UCSD-AML1 (cell line): ENCODE results near the gene TRDN.

Experiments used
- DNase-seq: peaks from one replicate; lab custom pipeline; 2025; ENCODE audit not compliant: unreplicated experiment; lab: John Stamatoyannopoulos, UW

TRDN gene

DNA sequence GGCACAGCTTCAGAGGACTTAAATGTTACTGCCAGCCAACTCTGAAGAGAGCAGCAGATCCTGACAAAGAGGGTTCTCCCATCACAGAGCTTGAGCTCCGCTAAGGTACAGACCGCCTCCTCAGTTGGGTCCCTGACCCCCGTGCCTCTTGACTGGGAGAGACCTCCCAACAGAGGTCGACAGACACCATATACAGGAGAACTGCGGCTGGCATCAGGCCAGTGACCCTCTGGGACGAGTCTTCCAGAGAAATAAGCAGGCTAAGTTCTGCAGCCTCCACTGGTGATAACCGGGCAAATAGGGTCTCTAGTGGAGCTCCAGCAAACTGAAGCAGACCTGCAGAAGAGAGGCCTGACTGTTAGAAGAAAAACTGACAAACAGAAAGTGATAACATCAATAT is 453.8 kb downstream of the TRDN start:
- DNase-seq: no peak

DNA sequence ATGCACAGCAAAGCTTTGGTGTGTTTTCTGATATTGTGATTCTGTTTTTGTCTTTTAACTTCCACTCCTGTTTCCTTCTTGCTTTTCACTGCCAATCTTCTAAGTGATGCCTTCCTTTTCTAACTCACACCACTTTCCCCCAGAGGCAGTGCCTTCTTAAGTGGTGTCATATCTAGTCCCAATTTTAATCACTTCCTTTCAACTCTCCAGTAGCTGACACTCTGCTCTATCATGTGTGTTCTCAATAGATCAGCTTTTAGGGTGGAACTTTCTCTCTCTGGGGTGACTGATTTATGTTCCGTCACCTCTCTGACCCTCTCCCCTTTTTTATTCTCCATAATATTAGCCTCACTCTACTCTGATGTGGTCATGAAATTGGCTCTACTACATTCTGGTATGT is 460.0 kb downstream of the TRDN start:
- no peak for DNase-seq

DNA sequence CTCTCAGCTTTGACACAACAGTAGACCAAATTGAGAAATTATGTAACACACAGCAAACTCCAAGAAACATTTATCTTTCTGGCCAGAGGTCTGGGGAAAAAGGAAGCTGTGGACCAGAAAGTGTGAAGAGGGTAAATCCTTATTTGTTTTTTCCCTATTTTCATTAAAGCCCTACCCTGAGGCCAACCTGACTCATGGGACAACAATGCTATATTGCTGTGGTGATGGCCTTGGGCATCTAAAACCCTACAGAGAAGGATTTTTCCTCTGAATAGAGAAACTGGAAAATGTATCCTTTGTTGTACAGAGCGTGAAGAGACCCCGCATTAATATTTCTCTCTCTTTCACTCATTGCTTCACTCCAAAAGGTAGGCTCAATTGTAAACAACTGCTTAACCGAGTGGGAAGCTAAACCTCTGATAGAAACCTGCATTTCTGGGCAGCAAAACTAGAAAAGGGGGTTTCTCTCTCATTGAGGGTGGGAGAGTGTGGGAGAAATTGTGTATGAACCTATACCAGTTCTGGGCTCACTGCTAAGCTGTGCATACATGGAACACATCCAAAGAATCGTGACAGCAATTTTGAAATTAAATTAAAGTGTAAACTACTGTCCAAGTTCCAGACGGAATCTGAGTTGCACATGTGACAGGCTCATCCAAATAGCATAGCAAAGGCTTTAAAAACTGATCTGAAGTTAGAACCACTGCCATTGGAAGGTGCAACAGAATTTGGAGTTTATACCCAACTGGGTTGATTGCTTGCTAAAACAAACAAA is 465.2 kb downstream of the TRDN start:
- no peak for DNase-seq

DNA sequence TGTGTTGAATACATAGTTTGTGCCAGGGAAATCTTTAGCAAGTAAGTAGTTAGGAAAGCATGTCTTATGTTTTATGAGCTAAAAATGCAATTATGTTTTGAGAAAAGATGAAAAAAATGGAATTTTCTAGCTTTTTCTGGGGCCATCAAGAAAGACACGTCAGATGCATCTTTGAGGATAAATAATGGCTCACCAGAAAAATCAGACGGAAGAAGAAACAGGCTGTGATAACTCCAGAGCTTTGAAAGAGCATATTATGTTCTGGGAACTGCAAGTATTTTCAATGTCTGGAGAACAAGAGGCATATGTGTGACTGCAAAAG is 467.0 kb downstream of the TRDN start:
- DNase-seq: no peak

DNA sequence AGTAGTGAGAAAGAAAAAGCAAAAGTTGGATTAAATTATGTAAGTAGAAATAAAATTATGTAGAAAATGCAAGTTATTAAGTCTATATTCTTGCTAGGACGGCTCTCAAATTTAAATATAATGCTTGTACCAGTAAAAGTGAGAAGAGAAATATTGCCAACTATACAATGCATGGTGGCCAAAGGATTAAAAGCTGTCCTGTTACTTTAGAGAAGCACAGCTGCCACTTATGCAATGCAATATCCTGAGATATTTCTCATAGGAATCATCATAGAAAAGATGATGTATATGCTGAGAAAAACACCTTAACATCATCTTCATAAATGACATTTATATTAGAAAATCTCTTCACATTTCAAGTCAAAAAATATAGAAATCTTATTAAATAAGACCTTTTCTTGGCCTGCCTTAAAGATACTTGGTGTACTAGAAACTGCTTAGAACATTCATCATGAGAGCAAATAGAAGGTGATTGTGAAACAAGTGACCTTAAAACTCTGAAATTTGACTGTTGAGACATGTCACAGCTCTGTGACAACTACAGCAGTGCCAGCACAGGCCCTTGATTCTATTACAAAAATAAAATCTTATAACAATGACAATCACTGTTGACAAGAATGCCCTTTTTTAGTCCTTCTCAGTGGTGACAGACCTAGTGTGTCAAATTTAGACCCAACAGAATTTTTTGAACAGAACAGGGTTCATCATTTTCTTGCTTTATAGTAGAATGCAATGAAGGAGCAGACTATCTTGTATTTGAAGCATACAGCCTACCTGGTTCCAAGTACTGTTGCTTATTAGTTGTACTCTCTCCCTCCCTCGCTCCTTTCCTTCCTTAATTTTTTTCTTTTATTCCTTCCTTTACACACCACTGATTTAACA is 467.6 kb downstream of the TRDN start:
- no peak for DNase-seq

DNA sequence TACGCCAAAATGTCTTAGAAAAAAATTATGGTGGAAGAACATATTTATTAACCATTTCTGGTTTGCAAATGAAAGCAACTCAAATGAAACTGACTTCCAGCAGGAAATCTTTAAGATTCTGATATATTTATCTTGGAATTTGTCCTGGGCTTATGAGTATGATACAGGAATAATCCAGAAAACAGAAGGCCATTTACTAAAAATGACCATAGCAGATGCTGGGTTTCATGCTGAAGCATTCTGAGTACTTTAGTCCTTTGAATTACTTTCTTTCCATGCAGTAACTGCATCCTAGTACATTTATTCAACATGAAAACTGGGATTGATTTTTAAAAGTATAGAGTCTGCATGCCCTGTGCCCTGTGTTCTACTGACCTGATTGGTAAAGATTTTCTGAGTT is 468.3 kb downstream of the TRDN start:
- no peak for DNase-seq
